Measurements from ENCODE around the gene LACC1.

Gene LACC1

GRCh38 chr13:43831088-43831487 is 48.6 kb upstream of the LACC1 start:
- no peak for ATAC-seq
- TF ChIP-seq TSHZ2 (CRISPR knock-in tag; IDR thresholded peaks at IDR 0.05), result no peak
- no peak for TF ChIP-seq ZNF8 (CRISPR knock-in tag; IDR thresholded peaks at IDR 0.05)
- no peak for TF ChIP-seq OSR1 (CRISPR knock-in tag; IDR thresholded peaks at IDR 0.05)
- TF ChIP-seq ZC3H10 (CRISPR knock-in tag; IDR thresholded peaks at IDR 0.05), result no peak
- TF ChIP-seq TCF4 (CRISPR knock-in tag; IDR thresholded peaks at IDR 0.05; ENCODE audit: borderline replicate concordance), result no peak

- TF ChIP-seq ZNF565 (CRISPR knock-in tag; conservative IDR thresholded peaks at IDR 0.05; ENCODE audit: low read depth) (no peak), ZNF70 (CRISPR knock-in tag; IDR thresholded peaks at IDR 0.05) (no peak), SNAI2 (CRISPR knock-in tag; IDR thresholded peaks at IDR 0.05) (no peak), POU6F1 (CRISPR knock-in tag; IDR thresholded peaks at IDR 0.05; ENCODE audit: borderline replicate concordance, low read depth) (no peak), ESRRG (CRISPR knock-in tag; IDR thresholded peaks at IDR 0.05) (no peak), RARB (CRISPR knock-in tag; IDR thresholded peaks at IDR 0.05) (no peak), ZNF8 (CRISPR knock-in tag; IDR thresholded peaks at IDR 0.05) (no peak), CSDC2 (CRISPR knock-in tag; IDR thresholded peaks at IDR 0.05) (no peak)
- no peak for ATAC-seq
These were observed 44.0 kb upstream of the LACC1 start for GRCh38 chr13:43835701-43836100.

GRCh38 chr13:43838909-43839308 is 40.8 kb upstream of the LACC1 start:
- ATAC-seq, result peak; percentile 59
- TF ChIP-seq TOX (CRISPR knock-in tag; IDR thresholded peaks at IDR 0.05; ENCODE audit: borderline replicate concordance), result no peak
- TF ChIP-seq ZFP30 (CRISPR knock-in tag; IDR thresholded peaks at IDR 0.05), result no peak
- TF ChIP-seq PATZ1 (CRISPR knock-in tag; IDR thresholded peaks at IDR 0.05; ENCODE audit: borderline replicate concordance), result peak; percentile 33; the same call in 1 of the 2 replicates
- no peak for TF ChIP-seq CSDC2 (CRISPR knock-in tag; IDR thresholded peaks at IDR 0.05)
- TF ChIP-seq ZC3H10 (CRISPR knock-in tag; IDR thresholded peaks at IDR 0.05), result no peak
- peak; percentile 18; the same call in 1 of the 2 replicates for TF ChIP-seq ISL1 (CRISPR knock-in tag; IDR thresholded peaks at IDR 0.05)

GRCh38 chr13:43846496-43847158 is 33.1 kb upstream of the LACC1 start:
- no peak for ATAC-seq
- TF ChIP-seq RARB (CRISPR knock-in tag; IDR thresholded peaks at IDR 0.05) (no peak), OSR1 (CRISPR knock-in tag; IDR thresholded peaks at IDR 0.05) (no peak), ZFP30 (CRISPR knock-in tag; IDR thresholded peaks at IDR 0.05) (no peak), CSRNP3 (CRISPR knock-in tag; IDR thresholded peaks at IDR 0.05) (no peak), TCF4 (CRISPR knock-in tag; IDR thresholded peaks at IDR 0.05; ENCODE audit: borderline replicate concordance) (no peak), ZNF70 (CRISPR knock-in tag; IDR thresholded peaks at IDR 0.05) (no peak), TSHZ2 (CRISPR knock-in tag; IDR thresholded peaks at IDR 0.05) (no peak), ZFP3 (CRISPR knock-in tag; IDR thresholded peaks at IDR 0.05) (no peak), CSDC2 (CRISPR knock-in tag; IDR thresholded peaks at IDR 0.05) (no peak), ESRRG (CRISPR knock-in tag; IDR thresholded peaks at IDR 0.05) (no peak), ISL1 (CRISPR knock-in tag; IDR thresholded peaks at IDR 0.05) (no peak), ARNTL (CRISPR knock-in tag; IDR thresholded peaks at IDR 0.05; ENCODE audit: borderline replicate concordance, low read depth) (no peak), ZNF8 (CRISPR knock-in tag; IDR thresholded peaks at IDR 0.05) (no peak), TOX (CRISPR knock-in tag; IDR thresholded peaks at IDR 0.05; ENCODE audit: borderline replicate concordance) (no peak), BACH2 (CRISPR knock-in tag; IDR thresholded peaks at IDR 0.05; ENCODE audit: borderline replicate concordance) (no peak), CREB5 (CRISPR knock-in tag; IDR thresholded peaks at IDR 0.05; ENCODE audit: low read depth) (no peak)
